GM12872 (cell line): ENCODE results near the gene KCNA1.
A peak's percentile ranks its signal among the peaks of the same experiment; 100 is the strongest.

Experiments used
- TF ChIP-seq, protein P1 (sequence below): IDR thresholded peaks from 3 replicates; pipeline ENCODE4 v1.5.1; 2011; ENCODE audit warnings: low read depth, mild to moderate bottlenecking, low read length, moderate library complexity; ENCODE audit not compliant: insufficient read depth

Gene KCNA1

GRCh38 chr12:4894019-4894418, 15.7 kb upstream of the KCNA1 start:
- TF ChIP-seq, protein P1, sequence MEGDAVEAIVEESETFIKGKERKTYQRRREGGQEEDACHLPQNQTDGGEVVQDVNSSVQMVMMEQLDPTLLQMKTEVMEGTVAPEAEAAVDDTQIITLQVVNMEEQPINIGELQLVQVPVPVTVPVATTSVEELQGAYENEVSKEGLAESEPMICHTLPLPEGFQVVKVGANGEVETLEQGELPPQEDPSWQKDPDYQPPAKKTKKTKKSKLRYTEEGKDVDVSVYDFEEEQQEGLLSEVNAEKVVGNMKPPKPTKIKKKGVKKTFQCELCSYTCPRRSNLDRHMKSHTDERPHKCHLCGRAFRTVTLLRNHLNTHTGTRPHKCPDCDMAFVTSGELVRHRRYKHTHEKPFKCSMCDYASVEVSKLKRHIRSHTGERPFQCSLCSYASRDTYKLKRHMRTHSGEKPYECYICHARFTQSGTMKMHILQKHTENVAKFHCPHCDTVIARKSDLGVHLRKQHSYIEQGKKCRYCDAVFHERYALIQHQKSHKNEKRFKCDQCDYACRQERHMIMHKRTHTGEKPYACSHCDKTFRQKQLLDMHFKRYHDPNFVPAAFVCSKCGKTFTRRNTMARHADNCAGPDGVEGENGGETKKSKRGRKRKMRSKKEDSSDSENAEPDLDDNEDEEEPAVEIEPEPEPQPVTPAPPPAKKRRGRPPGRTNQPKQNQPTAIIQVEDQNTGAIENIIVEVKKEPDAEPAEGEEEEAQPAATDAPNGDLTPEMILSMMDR: no peak

GRCh38 chr12:4899364-4899763, 10.3 kb upstream of the KCNA1 start:
- TF ChIP-seq, protein P1: peak; percentile 15; the same call in 1 of the 3 replicates

- TF ChIP-seq, protein P1: no peak
These were observed 9.4 kb upstream of the KCNA1 start for GRCh38 chr12:4900327-4900726.

- TF ChIP-seq, protein P1: no peak
These were observed 4.4 kb upstream of the KCNA1 start for GRCh38 chr12:4905316-4905715.

DNA sequence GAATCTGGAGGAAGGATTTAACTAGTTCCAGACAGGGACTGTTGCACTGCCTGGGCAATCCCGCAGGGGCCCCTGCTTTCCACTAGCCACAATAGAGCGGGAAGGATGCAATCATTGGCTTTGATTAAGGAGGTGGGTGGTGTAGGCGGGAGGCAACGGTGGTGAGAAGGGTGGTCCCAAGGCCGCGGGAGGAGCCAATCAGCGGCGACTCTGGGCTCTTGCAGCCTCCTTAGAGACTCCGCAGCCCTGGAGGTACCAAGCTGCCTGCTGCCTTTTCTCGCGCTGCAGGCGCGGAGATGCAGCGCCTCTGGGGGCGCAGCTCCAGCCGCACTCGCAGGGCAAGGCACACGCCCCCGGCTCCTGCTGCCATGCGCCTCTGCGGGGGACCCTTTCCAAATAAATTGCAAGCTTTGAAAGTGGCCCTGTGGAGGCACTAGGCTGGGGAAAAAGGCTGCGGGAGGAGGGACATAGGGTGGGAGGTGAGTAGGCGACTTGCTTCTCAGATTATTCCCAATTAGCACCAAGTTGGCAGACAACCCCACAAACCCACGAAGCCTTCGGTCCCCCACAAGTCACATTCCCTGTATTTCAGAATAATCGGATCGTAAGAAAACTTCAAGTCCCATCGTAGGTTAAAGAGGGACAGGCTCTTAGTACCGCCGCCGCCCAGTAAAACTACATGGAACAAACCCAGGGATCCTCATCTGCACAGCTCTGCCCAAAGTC, 858 bp upstream of the KCNA1 start:
- TF ChIP-seq, protein P1: peak; percentile 38; the same call in 2 of the 3 replicates

DNA sequence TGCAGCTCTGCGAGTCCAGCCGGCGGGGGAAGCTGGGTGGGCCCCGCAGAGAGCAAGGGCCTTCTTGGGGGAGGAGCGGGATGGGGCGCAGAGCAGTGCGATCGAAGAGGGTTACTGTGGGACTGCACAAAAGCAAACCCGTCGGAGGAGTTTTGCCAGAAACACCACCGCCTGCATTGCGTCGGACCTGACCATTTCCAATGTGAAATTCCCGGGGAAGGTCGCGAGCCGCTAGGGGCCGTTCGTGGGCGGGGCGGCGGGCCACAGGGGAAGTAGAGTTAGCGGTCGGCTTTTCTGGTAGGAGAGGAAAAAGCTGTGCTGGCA, 333 bp upstream of the KCNA1 start:
- TF ChIP-seq, protein P1: no peak

GRCh38 chr12:4910502-4911315, 1.0 kb downstream of the KCNA1 start:
- TF ChIP-seq, protein P1: no peak
